ENCODE results near the gene CRACR2A. TPM values are rescaled to one million over a fixed set of nuclear protein-coding genes. Genes with fewer than 3 reads are reported as not detected.

The CRACR2A gene
- polyA plus RNA-seq, 2 of the 4 experiments (the other 2 are of a cell fraction), result 1.1 to 3.8 TPM

DNA sequence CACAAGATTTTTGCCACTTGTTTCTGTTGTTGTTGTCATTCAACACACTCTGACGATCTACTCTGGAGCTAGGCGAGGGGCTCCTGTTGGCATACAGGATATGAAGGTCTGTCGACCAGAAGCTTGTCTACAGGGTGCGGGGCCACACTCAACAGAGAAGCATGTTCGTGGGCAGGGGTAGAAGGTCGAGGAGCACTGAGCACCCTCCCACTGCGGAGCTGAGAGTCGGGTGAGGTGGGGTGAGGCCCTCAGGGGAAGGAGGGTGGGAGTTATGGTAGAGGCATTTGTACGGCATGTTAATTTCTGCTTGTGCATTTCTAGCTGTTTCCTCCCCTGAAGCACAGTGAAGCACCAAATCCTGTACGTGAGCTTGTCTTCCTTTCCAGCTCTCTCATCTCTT is 146.8 kb downstream of the CRACR2A start:
- Histone ChIP-seq H3K4me2 (no peak overlapping the region), H3K27ac (no peak overlapping the region), H3K4me1 (no peaks in the 10 kb centered on the region), H3K9me3 (no peaks in the 10 kb centered on the region), H3K4me3 (no peak overlapping the region)
- ChIA-PET CTCF (interaction anchor here (1.6 to 2.1 kb wide), 2 partner anchors 15 to 306 kb away, joined by 3 to 8 read pairs; no protein-coding TSS in a partner anchor), POLR2A (no interaction called here)
- DNase-seq (ENCODE audit: low read depth in 1 of 2, low spot score in 1 of 2) (no peak), FAIRE-seq (no peak), ATAC-seq (no peak)
- TF ChIP-seq KDM5A (IDR thresholded peaks at IDR 0.05) (no peak), JUN (IDR thresholded peaks at IDR 0.05) (no peak), ZFP36 (IDR thresholded peaks at IDR 0.05; ENCODE audit: borderline replicate concordance, partially characterized antibody) (no peak), HOXB5 (CRISPR knock-in tag; IDR thresholded peaks at IDR 0.05) (no peak), SREBF2 (IDR thresholded peaks at IDR 0.05) (no peak), POLR2AphosphoS2 (conservative IDR thresholded peaks at IDR 0.05; ENCODE audit: low read length) (no peak), NFE2L2 (conservative IDR thresholded peaks at IDR 0.05; ENCODE audit: low read length) (no peak), ZSCAN20 (CRISPR knock-in tag; IDR thresholded peaks at IDR 0.05) (no peak), ZC3H11A (IDR thresholded peaks at IDR 0.05) (no peak), PHF8 (IDR thresholded peaks at IDR 0.05; ENCODE audit: borderline replicate concordance, low read depth) (no peak), CBX8 (IDR thresholded peaks at IDR 0.05) (no peak), ZNF302 (CRISPR knock-in tag; IDR thresholded peaks at IDR 0.05) (no peak), HEYL (CRISPR knock-in tag; IDR thresholded peaks at IDR 0.05) (no peak)
- TF ChIP-seq, protein P1, sequence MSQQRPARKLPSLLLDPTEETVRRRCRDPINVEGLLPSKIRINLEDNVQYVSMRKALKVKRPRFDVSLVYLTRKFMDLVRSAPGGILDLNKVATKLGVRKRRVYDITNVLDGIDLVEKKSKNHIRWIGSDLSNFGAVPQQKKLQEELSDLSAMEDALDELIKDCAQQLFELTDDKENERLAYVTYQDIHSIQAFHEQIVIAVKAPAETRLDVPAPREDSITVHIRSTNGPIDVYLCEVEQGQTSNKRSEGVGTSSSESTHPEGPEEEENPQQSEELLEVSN (IDR thresholded peaks at IDR 0.05; ENCODE audit: borderline replicate concordance, low read depth), result no peak
- TF ChIP-seq, protein P2, sequence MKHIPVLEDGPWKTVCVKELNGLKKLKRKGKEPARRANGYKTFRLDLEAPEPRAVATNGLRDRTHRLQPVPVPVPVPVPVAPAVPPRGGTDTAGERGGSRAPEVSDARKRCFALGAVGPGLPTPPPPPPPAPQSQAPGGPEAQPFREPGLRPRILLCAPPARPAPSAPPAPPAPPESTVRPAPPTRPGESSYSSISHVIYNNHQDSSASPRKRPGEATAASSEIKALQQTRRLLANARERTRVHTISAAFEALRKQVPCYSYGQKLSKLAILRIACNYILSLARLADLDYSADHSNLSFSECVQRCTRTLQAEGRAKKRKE (CRISPR knock-in tag; IDR thresholded peaks at IDR 0.05; ENCODE audit: low read depth), result no peak
- TF ChIP-seq, protein P3, sequence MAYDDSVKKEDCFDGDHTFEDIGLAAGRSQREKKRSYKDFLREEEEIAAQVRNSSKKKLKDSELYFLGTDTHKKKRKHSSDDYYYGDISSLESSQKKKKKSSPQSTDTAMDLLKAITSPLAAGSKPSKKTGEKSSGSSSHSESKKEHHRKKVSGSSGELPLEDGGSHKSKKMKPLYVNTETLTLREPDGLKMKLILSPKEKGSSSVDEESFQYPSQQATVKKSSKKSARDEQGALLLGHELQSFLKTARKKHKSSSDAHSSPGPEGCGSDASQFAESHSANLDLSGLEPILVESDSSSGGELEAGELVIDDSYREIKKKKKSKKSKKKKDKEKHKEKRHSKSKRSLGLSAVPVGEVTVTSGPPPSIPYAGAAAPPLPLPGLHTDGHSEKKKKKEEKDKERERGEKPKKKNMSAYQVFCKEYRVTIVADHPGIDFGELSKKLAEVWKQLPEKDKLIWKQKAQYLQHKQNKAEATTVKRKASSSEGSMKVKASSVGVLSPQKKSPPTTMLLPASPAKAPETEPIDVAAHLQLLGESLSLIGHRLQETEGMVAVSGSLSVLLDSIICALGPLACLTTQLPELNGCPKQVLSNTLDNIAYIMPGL (CRISPR knock-in tag; IDR thresholded peaks at IDR 0.05; ENCODE audit: borderline replicate concordance), result no peak
- TF ChIP-seq, protein P4, sequence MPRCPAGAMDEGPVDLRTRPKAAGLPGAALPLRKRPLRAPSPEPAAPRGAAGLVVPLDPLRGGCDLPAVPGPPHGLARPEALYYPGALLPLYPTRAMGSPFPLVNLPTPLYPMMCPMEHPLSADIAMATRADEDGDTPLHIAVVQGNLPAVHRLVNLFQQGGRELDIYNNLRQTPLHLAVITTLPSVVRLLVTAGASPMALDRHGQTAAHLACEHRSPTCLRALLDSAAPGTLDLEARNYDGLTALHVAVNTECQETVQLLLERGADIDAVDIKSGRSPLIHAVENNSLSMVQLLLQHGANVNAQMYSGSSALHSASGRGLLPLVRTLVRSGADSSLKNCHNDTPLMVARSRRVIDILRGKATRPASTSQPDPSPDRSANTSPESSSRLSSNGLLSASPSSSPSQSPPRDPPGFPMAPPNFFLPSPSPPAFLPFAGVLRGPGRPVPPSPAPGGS (IDR thresholded peaks at IDR 0.05), result no peak
- TF ChIP-seq, protein P5, sequence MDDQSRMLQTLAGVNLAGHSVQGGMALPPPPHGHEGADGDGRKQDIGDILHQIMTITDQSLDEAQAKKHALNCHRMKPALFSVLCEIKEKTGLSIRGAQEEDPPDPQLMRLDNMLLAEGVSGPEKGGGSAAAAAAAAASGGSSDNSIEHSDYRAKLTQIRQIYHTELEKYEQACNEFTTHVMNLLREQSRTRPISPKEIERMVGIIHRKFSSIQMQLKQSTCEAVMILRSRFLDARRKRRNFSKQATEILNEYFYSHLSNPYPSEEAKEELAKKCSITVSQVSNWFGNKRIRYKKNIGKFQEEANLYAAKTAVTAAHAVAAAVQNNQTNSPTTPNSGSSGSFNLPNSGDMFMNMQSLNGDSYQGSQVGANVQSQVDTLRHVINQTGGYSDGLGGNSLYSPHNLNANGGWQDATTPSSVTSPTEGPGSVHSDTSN (IDR thresholded peaks at IDR 0.05), result no peak
- TF ChIP-seq, protein P6, sequence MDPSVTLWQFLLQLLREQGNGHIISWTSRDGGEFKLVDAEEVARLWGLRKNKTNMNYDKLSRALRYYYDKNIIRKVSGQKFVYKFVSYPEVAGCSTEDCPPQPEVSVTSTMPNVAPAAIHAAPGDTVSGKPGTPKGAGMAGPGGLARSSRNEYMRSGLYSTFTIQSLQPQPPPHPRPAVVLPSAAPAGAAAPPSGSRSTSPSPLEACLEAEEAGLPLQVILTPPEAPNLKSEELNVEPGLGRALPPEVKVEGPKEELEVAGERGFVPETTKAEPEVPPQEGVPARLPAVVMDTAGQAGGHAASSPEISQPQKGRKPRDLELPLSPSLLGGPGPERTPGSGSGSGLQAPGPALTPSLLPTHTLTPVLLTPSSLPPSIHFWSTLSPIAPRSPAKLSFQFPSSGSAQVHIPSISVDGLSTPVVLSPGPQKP (IDR thresholded peaks at IDR 0.05; ENCODE audit: low read depth, low read length), result no peak
- TF ChIP-seq, protein P7, sequence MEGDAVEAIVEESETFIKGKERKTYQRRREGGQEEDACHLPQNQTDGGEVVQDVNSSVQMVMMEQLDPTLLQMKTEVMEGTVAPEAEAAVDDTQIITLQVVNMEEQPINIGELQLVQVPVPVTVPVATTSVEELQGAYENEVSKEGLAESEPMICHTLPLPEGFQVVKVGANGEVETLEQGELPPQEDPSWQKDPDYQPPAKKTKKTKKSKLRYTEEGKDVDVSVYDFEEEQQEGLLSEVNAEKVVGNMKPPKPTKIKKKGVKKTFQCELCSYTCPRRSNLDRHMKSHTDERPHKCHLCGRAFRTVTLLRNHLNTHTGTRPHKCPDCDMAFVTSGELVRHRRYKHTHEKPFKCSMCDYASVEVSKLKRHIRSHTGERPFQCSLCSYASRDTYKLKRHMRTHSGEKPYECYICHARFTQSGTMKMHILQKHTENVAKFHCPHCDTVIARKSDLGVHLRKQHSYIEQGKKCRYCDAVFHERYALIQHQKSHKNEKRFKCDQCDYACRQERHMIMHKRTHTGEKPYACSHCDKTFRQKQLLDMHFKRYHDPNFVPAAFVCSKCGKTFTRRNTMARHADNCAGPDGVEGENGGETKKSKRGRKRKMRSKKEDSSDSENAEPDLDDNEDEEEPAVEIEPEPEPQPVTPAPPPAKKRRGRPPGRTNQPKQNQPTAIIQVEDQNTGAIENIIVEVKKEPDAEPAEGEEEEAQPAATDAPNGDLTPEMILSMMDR (IDR thresholded peaks at IDR 0.05), result no peak
- WGBS (ENCODE audit: missing lambda C conversion rate), result 56% methylated on average over 10 of the region's 10 CpGs

All from A549 (cell line).